Urinary bladder (tissue), 4 donors: ENCODE measurements around the gene RBM25. TPM values are rescaled to one million over a fixed set of nuclear protein-coding genes. Genes with fewer than 3 reads are reported as not detected.
"Not testable (repeated sequence)": the region's sequence is repeated elsewhere in the genome, so short reads cannot be mapped to it uniquely, and the experiment has no call there.

Experiments
- DNase-seq: peaks from one replicate; pipeline ENCODE4 v3.0.0-alpha.2; 2015; ENCODE audit errors: extremely low spot score
- H3K27ac ChIP-seq: one replicate; pipeline ENCODE4 v1.5.1; 2013; ENCODE audit warnings: low read depth, mild to moderate bottlenecking, moderate library complexity
- H3K36me3 ChIP-seq: one replicate; pipeline ENCODE4 v1.6.1; 2013; ENCODE audit warnings: mild to moderate bottlenecking, moderate library complexity; ENCODE audit not compliant: insufficient read depth
- H3K4me1 ChIP-seq: one replicate; pipeline ENCODE4 v1.6.1; 2013; ENCODE audit warnings: mild to moderate bottlenecking, moderate library complexity; ENCODE audit not compliant: insufficient read depth
- H3K4me3 ChIP-seq: one replicate; pipeline ENCODE4 v1.5.1; 2013; ENCODE audit warnings: low read depth, low read length
- whole genome bisulfite sequencing: extraction: QIAGEN DNeasy Blood & Tissue Kit; methylation state at CpG from one replicate; pipeline ENCODE4 v1.1.7; 2013; 5-methylcytosine and 5-hydroxymethylcytosine counted together
- polyA plus RNA-seq: library from polyadenylated mRNA; stranded (reverse); fragments of 200-250 nt; gene quantifications from one replicate; pipeline ENCODE4 v1.2.3, GENCODE V29; 2013
- small RNA-seq: library from RNA; depleted of rRNA; stranded (forward); fragments of <200 nt; gene quantifications from one replicate; pipeline ENCODE3, GENCODE V24; 2014
- total RNA-seq: library from RNA; depleted of rRNA; stranded (reverse); fragments of >200 nt; gene quantifications from one replicate; pipeline ENCODE4 v1.2.3, GENCODE V29; 2014
- donor health status: healthy with polysubstance abuse.
- donor health status: healthy.

RBM25 gene
- total and polyA plus RNA-seq, 2 donors: 28.6 to 96.8 TPM

GRCh38 chr14:73167727-73168126, 109.4 kb downstream of the RBM25 start:
- no peak overlapping the region for H3K27ac ChIP-seq
- no peak overlapping the region for H3K4me3 ChIP-seq
- H3K36me3 ChIP-seq: peaks cover 2% of the 10 kb centered on the region
- WGBS: 81% methylated on average over 4 of the region's 4 CpGs
- DNase-seq: no peak
- no peaks in the 10 kb centered on the region for H3K4me1 ChIP-seq

GRCh38 chr14:73168274-73168673, 109.9 kb downstream of the RBM25 start:
- DNase-seq: no peak
- no peak overlapping the region for H3K4me3 ChIP-seq
- H3K4me1 ChIP-seq: no peaks in the 10 kb centered on the region
- H3K36me3 ChIP-seq: peaks cover 2% of the 10 kb centered on the region
- 89% methylated on average over 9 of the region's 9 CpGs for WGBS
- H3K27ac ChIP-seq: no peak overlapping the region

- no peak for DNase-seq
- WGBS: 94% methylated on average over 14 of the region's 14 CpGs
- no peak overlapping the region for H3K27ac ChIP-seq
- H3K4me3 ChIP-seq: no peak overlapping the region
- H3K36me3 ChIP-seq: peaks cover 2% of the 10 kb centered on the region
- H3K4me1 ChIP-seq: no peaks in the 10 kb centered on the region
Observed at GRCh38 chr14:73168691-73169090, 110.4 kb downstream of the RBM25 start.

GRCh38 chr14:73169855-73170254, 111.5 kb downstream of the RBM25 start:
- WGBS: 81% methylated on average over 6 of the region's 6 CpGs
- not testable (repeated sequence) for H3K4me3 ChIP-seq, H3K27ac ChIP-seq, DNase-seq, H3K4me1 ChIP-seq, H3K36me3 ChIP-seq

GRCh38 chr14:73170686-73171085, 112.4 kb downstream of the RBM25 start:
- peaks cover 5% of the 10 kb centered on the region for H3K36me3 ChIP-seq
- 87% methylated on average over 11 of the region's 11 CpGs for WGBS
- no peaks in the 10 kb centered on the region for H3K4me1 ChIP-seq
- H3K27ac ChIP-seq: no peak overlapping the region
- H3K4me3 ChIP-seq: no peak overlapping the region
- DNase-seq: no peak

GRCh38 chr14:73172500-73172899, 114.2 kb downstream of the RBM25 start:
- WGBS: 89% methylated on average over 3 of the region's 3 CpGs
- H3K36me3 ChIP-seq: peaks cover 6% of the 10 kb centered on the region
- DNase-seq: no peak
- H3K4me1 ChIP-seq: no peaks in the 10 kb centered on the region
- no peak overlapping the region for H3K27ac ChIP-seq
- no peak overlapping the region for H3K4me3 ChIP-seq

- H3K4me1 ChIP-seq: no peaks in the 10 kb centered on the region
- H3K4me3 ChIP-seq: no peak overlapping the region
- peaks cover 6% of the 10 kb centered on the region for H3K36me3 ChIP-seq
- 57% methylated on average over 3 of the region's 3 CpGs for WGBS
- no peak for DNase-seq
- H3K27ac ChIP-seq: no peak overlapping the region
Observed at GRCh38 chr14:73173092-73173735, 114.9 kb downstream of the RBM25 start.

Small RNA genes lying within 50 kb of the gene (small RNA-seq; reads per million reads assigned to genes)
- gene RN7SL586P: not detected

Other genes starting within 250 kb of the RBM25 start
- gene DPF3, start 164.4 kb upstream of the RBM25 start, total RNA-seq: 2.2 TPM
- 0.71 TPM for gene DPF3, start 164.4 kb upstream of the RBM25 start, polyA plus RNA-seq
- 5.9 TPM for gene DCAF4, start 132.1 kb upstream of the RBM25 start, total RNA-seq
- 16.6 TPM for gene DCAF4, start 132.1 kb upstream of the RBM25 start, polyA plus RNA-seq
- gene ZFYVE1, start 31.4 kb upstream of the RBM25 start, total RNA-seq: 11.9 TPM
- gene ZFYVE1, start 31.4 kb upstream of the RBM25 start, polyA plus RNA-seq: 14.3 TPM
- gene PSEN1, start 78.0 kb downstream of the RBM25 start, total RNA-seq: 47.8 TPM
- gene PSEN1, start 78.0 kb downstream of the RBM25 start, polyA plus RNA-seq: 28.7 TPM
- 4.8 TPM for gene PAPLN, start 179.0 kb downstream of the RBM25 start, total RNA-seq
- gene PAPLN, start 179.0 kb downstream of the RBM25 start, polyA plus RNA-seq: 5.6 TPM